Gastroesophageal sphincter (tissue), 4 donors: ENCODE data around the gene ITPR2. TPM values are rescaled to one million over a fixed set of nuclear protein-coding genes. Genes with fewer than 3 reads are reported as not detected.

Experiments used
- ATAC-seq: fragments of 150-250 bp; one replicate; pipeline ENCODE4 v1.9.1; 2016; ENCODE audit warnings: mild to moderate bottlenecking, moderate library complexity
- H3K27ac ChIP-seq, 4 donors: fragments of 200-600 bp; sonication (generic) in 3 of 4; 1 replicate in 3 of 4; 2 replicates in 1 of 4; pipeline ENCODE4 v1.5.1; 2016 to 2019
- H3K27me3 ChIP-seq: fragments of 200-600 bp; sonication (generic); one replicate; pipeline ENCODE4 v1.5.1; 2019
- H3K36me3 ChIP-seq, 2 donors: fragments of 200-600 bp; sonication (generic); one replicate each; pipeline ENCODE4 v1.5.1; 2019; ENCODE audit warnings: control low read depth in 1 of 2
- H3K4me1 ChIP-seq, 3 donors: fragments of 200-600 bp; sonication (generic); 1 replicate in 2 of 3; 2 replicates in 1 of 3; pipeline ENCODE4 v1.5.1; 2016 to 2019; ENCODE audit warnings: control low read depth in 2 of 3
- H3K4me3 ChIP-seq, 2 donors: fragments of 200-600 bp; sonication (generic); one replicate each; pipeline ENCODE4 v1.5.1; 2019; ENCODE audit warnings: mild to moderate bottlenecking in 1 of 2, moderate library complexity in 1 of 2
- H3K9me3 ChIP-seq, 3 donors: fragments of 200-600 bp; sonication (generic); one replicate each; pipeline ENCODE4 v1.5.1; 2017 to 2019; ENCODE audit warnings: control low read depth in 2 of 3
- CTCF ChIP-seq, 4 experiments: fragments of 200-600 bp in 2 of 4; fragments of 450-650 bp in 2 of 4; sonication (generic) in 1 of 4; IDR thresholded peaks; one replicate each; pipeline ENCODE4 v1.5.1; 2017 to 2019; ENCODE audit warnings: antibody characterized with exemption in 4 of 4, mild to moderate bottlenecking in 2 of 4, moderate library complexity in 2 of 4
- EP300 ChIP-seq: sonication (generic); formaldehyde crosslinking; IDR thresholded peaks from one replicate; pipeline ENCODE4 v1.6.1; 2017; ENCODE audit warnings: antibody characterized with exemption, mild to moderate bottlenecking
- POLR2A ChIP-seq, 2 donors: fragments of 450-650 bp; IDR thresholded peaks; one replicate each; pipeline ENCODE4 v1.6.1; 2017; ENCODE audit warnings: antibody characterized with exemption in 2 of 2, mild to moderate bottlenecking in 2 of 2, moderate library complexity in 1 of 2
- POLR2AphosphoS5 ChIP-seq: sonication (generic); formaldehyde crosslinking; IDR thresholded peaks from one replicate; pipeline ENCODE4 v1.6.1; 2017; ENCODE audit warnings: antibody characterized with exemption
- WGBS, 2 donors: methylation state at CpG; one replicate each; pipeline ENCODE4 v1.1.5; 2018; ENCODE audit warnings: low coverage in 1 of 2; 5-methylcytosine and 5-hydroxymethylcytosine counted together
- total RNA-seq, 4 donors: library from RNA; depleted of rRNA; stranded (reverse); fragments of >200 nt; gene quantifications; one replicate each; pipeline ENCODE4 v1.1.0, GENCODE V29; 2016

The ITPR2 gene
- total RNA-seq, 4 donors from 2014 or later: 30.8 to 63.0 (median 44.4) TPM

GRCh38 chr12:26830363-26830762, 2.6 kb downstream of the ITPR2 start:
- Histone ChIP-seq H3K36me3 (no peaks in the 10 kb centered on the region), H3K4me3 (no peak overlapping the region), H3K4me1 (peaks cover 0 to 31% (median 0%) of the 10 kb centered on the region in 3 donors), H3K27me3 (no peaks in the 10 kb centered on the region), H3K27ac (no peak overlapping the region), H3K9me3 (no peaks in the 10 kb centered on the region)
- WGBS, 2 donors: 73 to 83% methylated on average over 1 of the region's 1 CpG
- no peak for TF ChIP-seq EP300
- no peak for TF ChIP-seq POLR2A (IDR thresholded peaks at IDR 0.05)
- no peak for TF ChIP-seq CTCF (IDR thresholded peaks at IDR 0.05)
- TF ChIP-seq POLR2AphosphoS5: no peak
- no peak for ATAC-seq

- 85 to 93% methylated on average over 7 of the region's 7 CpGs for WGBS, 2 donors
- no peaks in the 10 kb centered on the region for H3K9me3 ChIP-seq
- H3K36me3 ChIP-seq: no peaks in the 10 kb centered on the region
These were observed 4.5 kb downstream of the ITPR2 start for GRCh38 chr12:26828280-26829073.

GRCh38 chr12:26826437-26826836, 6.6 kb downstream of the ITPR2 start:
- H3K27ac ChIP-seq: no peak overlapping the region
- no peak for ATAC-seq

More at GRCh38 chr12:26828280-26829073, 4.5 kb downstream of the ITPR2 start:
- no peak for ATAC-seq
- no peaks in the 10 kb centered on the region for H3K27me3 ChIP-seq
- no peak overlapping the region for H3K27ac ChIP-seq
- H3K4me3 ChIP-seq: no peak overlapping the region
- TF ChIP-seq POLR2AphosphoS5: no peak
- TF ChIP-seq POLR2A (IDR thresholded peaks at IDR 0.05): no peak
- H3K4me1 ChIP-seq: peaks cover 0 to 23% (median 0%) of the 10 kb centered on the region in 3 donors

GRCh38 chr12:26825459-26826016, 7.5 kb downstream of the ITPR2 start:
- TF ChIP-seq POLR2A (IDR thresholded peaks at IDR 0.05): no peak
- TF ChIP-seq POLR2AphosphoS5: no peak
- TF ChIP-seq EP300: no peak
- TF ChIP-seq CTCF (IDR thresholded peaks at IDR 0.05): no peak
- no peak overlapping the region for H3K27ac ChIP-seq
- WGBS, 2 donors: 78 to 100% methylated on average over 1 of the region's 1 CpG
- H3K9me3 ChIP-seq: no peaks in the 10 kb centered on the region
- H3K4me3 ChIP-seq: no peak overlapping the region
- H3K36me3 ChIP-seq: no peaks in the 10 kb centered on the region
- no peaks in the 10 kb centered on the region for H3K27me3 ChIP-seq
- no peak for ATAC-seq
- peaks cover 0 to 14% (median 0%) of the 10 kb centered on the region in 3 donors for H3K4me1 ChIP-seq

More at GRCh38 chr12:26826437-26826836, 6.6 kb downstream of the ITPR2 start:
- Histone ChIP-seq H3K27me3 (no peaks in the 10 kb centered on the region), H3K4me3 (no peak overlapping the region), H3K4me1 (peaks cover 0 to 23% (median 0%) of the 10 kb centered on the region in 3 donors), H3K9me3 (no peaks in the 10 kb centered on the region), H3K36me3 (no peaks in the 10 kb centered on the region)
- WGBS, 2 donors: 94 to 95% methylated on average over 3 to 5 of the region's 5 CpGs
- TF ChIP-seq EP300 (no peak), POLR2A (IDR thresholded peaks at IDR 0.05) (no peak), POLR2AphosphoS5 (no peak), CTCF (IDR thresholded peaks at IDR 0.05) (no peak)

- no peaks in the 10 kb centered on the region for H3K27me3 ChIP-seq
These were observed 9.6 kb downstream of the ITPR2 start for GRCh38 chr12:26823390-26823789.

More at GRCh38 chr12:26823390-26823789, 9.6 kb downstream of the ITPR2 start:
- H3K27ac ChIP-seq: no peak overlapping the region
- H3K4me1 ChIP-seq: peaks cover 0 to 1% (median 0%) of the 10 kb centered on the region in 3 donors
- H3K9me3 ChIP-seq: no peaks in the 10 kb centered on the region
- H3K4me3 ChIP-seq: no peak overlapping the region
- H3K36me3 ChIP-seq: no peaks in the 10 kb centered on the region
- ATAC-seq: no peak
- WGBS, 2 donors: 76 to 83% methylated on average over 2 of the region's 2 CpGs
- TF ChIP-seq POLR2A (IDR thresholded peaks at IDR 0.05) (no peak), CTCF (IDR thresholded peaks at IDR 0.05) (no peak), EP300 (no peak), POLR2AphosphoS5 (no peak)
